ENCODE measurements around the gene ARHGAP31.
"Not testable (repeated sequence)": the region's sequence is repeated elsewhere in the genome, so short reads cannot be mapped to it uniquely, and the experiment has no call there.

ARHGAP31 gene

DNA sequence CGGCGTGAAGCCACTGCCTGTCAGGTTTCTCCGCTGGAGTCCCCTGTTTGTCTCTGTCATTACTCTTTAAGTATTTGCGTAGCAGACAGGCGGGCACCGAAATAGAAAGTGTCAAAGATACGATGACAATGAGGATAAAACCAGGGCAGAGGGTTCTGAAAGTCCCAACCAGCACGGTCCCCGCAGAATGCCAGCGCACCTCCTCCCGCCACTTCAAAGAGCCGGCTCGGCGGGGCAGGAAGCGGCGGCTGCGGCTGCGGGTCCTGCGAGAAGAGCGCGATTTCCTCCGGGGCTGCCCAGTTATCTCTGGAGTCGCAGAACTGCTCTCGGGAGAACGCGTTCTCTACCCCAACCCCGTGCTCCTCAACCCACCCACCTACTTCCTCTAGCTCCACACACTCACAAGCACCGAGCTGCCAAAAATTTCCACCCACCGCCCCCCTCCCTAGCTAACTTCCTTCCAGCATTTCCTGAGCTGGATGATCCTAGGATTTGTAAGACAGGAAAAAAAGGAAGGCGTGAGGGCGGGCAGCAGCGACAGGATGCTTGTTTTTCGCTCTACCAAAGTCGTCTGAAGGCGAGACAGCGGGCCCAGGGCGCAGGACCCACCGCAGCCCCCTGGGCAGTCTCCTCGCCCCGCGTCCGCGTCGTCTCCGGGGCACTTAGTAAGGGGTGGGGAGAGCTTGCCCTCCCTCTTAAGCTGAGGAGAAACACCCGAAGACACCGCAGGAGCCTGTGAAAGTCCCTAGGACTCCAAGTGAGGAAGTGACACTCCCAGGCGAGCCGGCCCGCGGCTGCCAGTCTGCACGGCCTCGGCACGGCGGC is at the start of gene ARHGAP31:
Gene ARHGAP31, plus strand, starts transcription at position 513 of the 825 bp plus-strand sequence. CDS start 522 bp downstream, outside the sequence.
- peak; percentile 87 for DNase-seq (ENCODE audit: low spot score)

GRCh38 chr3:119245778-119246177 is 48.4 kb upstream of the ARHGAP31 start:
- DNase-seq (ENCODE audit: low spot score), result no peak

- no peak for DNase-seq (ENCODE audit: low spot score)
These were observed 39.0 kb upstream of the ARHGAP31 start for GRCh38 chr3:119255214-119255613.

DNA sequence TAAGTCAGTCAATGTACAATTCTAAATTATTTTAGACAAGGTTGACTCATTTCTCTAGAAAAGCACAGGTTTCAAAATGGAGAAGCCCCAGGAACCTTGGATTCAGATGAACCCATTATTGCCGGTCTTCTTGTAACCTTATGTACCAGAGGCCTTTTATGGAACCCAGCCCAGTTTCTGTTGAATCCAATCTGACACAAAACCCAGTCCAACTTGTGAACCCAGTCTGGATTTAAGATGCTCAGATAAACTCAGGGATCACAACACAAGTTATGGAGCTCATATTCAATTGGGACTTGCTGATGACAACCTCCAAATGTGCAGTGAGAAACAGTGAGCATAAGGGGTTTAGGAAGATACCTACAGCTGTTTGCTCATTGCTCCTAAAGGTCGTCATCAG is 37.1 kb upstream of the ARHGAP31 start:
- DNase-seq (ENCODE audit: low spot score), result no peak

GRCh38 chr3:119257654-119258410 is 36.4 kb upstream of the ARHGAP31 start:
- no peak for DNase-seq (ENCODE audit: low spot score)

GRCh38 chr3:119258915-119259314 is 35.3 kb upstream of the ARHGAP31 start:
- DNase-seq (ENCODE audit: low spot score), result no peak

- DNase-seq (ENCODE audit: low spot score), result no peak
These were observed 34.4 kb upstream of the ARHGAP31 start for GRCh38 chr3:119259821-119260220.

GRCh38 chr3:119261055-119261454 is 33.1 kb upstream of the ARHGAP31 start:
- no peak for DNase-seq (ENCODE audit: low spot score)

DNA sequence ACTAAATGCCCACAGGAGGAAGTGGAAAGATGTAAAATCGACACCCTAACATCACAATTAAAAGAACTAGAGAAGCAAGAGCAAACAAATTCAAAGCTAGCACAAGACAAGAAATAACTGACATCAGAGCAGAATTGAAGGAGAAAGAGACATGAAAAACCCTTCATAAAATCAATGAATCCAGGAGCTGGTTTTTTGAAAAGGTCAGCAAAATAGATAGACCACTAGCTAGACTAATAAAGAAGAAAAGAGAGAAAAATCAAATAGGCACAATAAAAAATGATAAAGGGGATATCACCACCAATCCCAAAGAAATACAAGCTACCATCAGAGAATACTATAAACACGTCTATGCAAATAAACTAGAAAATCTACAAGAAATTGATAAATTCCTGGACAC is 24.0 kb upstream of the ARHGAP31 start:
- not testable (repeated sequence) for DNase-seq (ENCODE audit: low spot score)

DNA sequence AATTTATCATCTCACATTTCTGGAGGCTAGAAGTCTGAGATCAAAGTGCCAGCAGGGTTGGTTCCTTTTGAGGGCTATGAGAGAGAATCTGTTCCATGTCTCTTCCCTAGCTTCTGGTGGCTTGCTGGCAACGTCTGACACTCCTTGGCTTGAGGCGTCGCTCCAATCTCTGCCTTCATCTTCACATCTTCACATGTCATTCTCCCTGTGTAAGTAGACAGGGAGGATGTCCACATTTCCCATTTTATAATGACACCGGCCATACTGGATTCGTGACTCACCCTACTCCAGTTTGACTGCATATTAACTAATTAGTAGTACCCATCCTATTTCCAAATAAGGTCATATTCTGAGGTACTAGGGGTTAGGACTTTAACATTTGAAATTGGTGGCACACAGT is 17.5 kb upstream of the ARHGAP31 start:
- DNase-seq (ENCODE audit: low spot score), result no peak

DNA sequence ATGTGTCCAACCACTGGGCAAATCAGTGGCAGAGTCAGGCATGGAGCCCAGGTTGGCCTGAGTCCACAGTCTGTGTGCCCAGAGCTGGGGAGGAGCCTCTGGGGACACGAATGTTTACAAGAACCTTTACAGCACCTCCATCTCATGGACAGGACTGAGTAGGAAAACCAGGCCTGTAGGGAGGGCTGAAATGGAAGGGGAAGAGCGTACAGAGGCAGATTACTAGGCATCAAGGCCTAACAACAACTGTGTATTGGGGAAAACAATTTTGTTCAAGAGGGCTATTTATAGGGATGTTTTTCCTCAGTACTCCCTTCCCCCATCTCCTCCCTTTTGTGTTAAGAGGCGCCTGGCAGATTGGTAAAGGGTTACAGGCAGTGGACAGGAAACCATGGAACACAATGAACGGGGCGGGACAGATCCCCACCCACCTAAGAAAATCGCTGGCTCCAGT is 15.1 kb upstream of the ARHGAP31 start:
- DNase-seq (ENCODE audit: low spot score), result no peak

GRCh38 chr3:119279584-119280243 is 14.5 kb upstream of the ARHGAP31 start:
- no peak for DNase-seq (ENCODE audit: low spot score)

- DNase-seq (ENCODE audit: low spot score), result no peak
These were observed 5.3 kb upstream of the ARHGAP31 start for GRCh38 chr3:119288669-119289403.

DNA sequence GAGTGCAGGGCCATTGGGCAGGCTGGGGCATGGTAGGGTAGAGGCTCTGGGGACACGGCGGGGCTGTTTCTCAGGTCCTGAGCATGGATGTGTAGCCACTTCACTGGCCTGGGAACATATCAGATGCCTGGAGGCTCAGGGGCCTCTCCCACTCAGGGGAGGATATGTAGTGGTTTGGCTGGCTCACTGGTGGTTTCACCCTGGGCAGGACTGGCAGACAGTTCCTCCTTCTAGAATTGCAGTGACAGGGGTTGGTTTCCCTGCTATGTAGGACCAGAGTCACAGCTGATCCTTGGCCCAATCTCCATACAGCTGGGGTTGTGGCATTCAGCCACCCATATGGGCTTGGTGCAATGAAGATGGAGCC is 4.8 kb upstream of the ARHGAP31 start:
- DNase-seq (ENCODE audit: low spot score), result no peak

DNA sequence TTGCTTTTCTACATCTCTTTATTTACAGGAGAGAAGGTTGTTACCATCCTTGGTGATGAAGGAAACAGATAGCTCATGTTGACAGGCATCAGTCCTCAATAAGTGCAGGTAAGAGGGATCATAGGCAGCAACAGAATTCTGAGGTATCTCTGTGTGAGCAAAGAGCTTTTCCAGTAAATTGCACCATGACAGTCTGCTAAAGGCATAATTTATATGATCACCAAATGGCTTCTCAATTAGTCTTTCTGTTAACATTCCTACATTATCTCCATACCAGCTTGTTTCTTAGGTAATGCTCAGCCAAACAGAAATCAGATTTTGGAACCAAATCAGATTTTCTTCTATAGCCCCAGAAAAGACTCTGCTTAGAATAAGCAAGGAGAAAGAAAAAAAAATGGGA is 3.6 kb upstream of the ARHGAP31 start:
- no peak for DNase-seq (ENCODE audit: low spot score)

DNA sequence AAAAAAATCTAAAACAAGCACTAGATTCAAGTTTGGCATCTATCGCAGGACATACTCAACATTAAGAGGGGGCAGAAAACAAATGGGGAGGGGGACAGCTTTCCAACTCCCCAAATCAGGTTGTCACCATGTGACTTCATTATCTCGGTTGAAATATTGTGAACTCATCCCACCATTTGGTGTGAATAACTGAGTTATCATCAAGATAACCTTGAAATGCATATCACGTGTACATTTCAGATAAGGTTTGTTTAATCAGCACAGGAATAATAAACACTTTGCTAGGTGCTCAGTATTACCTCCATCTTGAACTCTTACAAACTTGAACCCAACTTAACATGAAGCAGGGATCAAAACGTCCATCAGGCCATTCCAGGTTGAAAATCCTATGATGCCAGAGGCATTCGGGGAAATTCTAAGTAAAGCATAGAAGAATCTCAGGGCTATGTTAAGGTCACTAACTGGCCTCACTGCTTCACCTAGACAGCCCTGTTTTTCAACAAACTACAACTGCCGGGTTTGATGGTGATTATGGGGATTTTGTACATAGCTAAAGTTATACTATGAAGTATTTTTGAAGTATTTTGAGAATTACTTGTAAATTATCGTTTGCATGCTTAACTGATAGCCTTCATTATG is 3.0 kb upstream of the ARHGAP31 start:
- no peak for DNase-seq (ENCODE audit: low spot score)

- DNase-seq (ENCODE audit: low spot score), result peak; percentile 30
These were observed 1.5 kb upstream of the ARHGAP31 start for GRCh38 chr3:119292666-119293065.

GRCh38 chr3:119293105-119293870 is 895 bp upstream of the ARHGAP31 start:
- no peak for DNase-seq (ENCODE audit: low spot score)

DNA sequence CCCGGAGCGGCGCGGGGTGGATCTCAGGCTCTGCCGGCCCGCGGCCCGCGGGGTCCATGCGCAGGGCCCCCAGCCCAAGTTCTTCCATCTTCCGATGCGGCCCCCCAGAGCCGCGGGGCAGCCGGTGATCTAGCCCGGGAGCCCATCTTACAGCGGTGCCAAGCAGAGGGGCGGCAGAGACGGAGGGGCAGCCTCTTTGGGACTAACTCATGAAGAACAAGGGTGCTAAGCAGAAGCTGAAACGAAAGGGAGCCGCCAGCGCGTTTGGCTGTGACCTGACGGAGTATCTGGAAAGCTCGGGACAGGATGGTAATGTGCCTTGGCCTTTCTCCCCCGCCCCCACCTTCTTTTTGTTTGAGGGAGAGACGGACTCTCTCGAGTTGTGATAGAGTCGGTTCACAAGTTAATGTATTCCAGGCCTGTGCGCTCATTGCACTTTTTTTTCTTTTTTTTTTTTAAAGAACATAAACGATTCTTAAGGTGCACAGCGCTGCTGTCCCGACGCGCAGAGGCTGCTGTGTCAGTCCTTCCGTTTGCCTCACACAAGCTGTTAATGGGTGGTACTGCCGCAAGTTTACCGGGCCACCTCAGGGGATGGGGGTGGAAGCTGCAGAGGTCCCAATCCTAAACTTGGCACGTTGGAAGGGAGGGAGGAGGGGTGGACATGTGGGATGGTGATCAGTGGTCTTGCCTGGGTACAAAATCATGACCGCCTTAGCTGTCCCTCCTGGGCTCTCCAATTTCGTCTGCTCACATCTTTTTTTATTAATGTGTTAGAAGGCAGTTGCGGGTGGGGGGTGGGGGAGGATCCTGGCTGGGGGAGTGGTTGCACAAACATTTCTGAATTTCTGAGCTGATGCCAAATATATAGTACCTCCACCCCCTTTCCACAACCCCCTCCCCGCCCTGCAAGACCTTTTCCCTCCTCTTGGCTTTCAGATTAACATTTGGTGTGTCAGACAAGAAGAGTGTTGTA is 801 bp downstream of the ARHGAP31 start:
- DNase-seq (ENCODE audit: low spot score), result peak; percentile 61

All from CD4-positive, alpha-beta T cell treated with Interleukin-2 at 100 ng/mL for 4 hours (primary cell).